ENCODE measurements around the gene BMP7.
"Not testable (repeated sequence)": the region's sequence is repeated elsewhere in the genome, so short reads cannot be mapped to it uniquely, and the experiment has no call there.

Gene BMP7

DNA sequence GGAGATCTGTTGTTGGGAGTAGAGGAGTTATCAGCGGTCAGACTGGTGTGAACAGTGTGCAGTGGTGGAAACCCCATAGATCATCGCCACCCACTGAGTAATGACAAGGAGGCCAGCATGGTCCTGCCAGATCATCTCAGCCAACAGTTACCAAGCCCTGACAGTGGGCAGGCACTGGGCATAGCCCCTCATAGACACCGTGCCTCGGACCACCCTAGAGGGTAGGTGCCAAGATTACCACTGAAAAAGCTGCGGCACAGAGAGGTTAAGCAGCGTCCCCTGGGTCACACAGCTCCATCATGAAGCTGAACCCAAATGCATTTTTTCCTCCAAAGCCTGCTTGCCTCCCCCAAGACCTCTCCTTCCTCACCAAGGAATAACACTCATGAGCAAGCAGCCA is 21.5 kb upstream of the BMP7 start:
- Histone ChIP-seq H3K9me3 (ENCODE audit: control insufficient read depth, low read length) (no peaks in the 10 kb centered on the region), H3K27ac (ENCODE audit: low read depth, low read length, severe bottlenecking) (no peak overlapping the region), H3K36me3 (ENCODE audit: control insufficient read depth, insufficient read depth, low read length) (no peaks in the 10 kb centered on the region), H3K4me3 (ENCODE audit: extremely low read depth, insufficient read depth, low read length, poor library complexity, severe bottlenecking) (no peak overlapping the region), H3K4me1 (ENCODE audit: control insufficient read depth, insufficient read depth, low read length, poor library complexity, severe bottlenecking) (peaks cover 9% of the 10 kb centered on the region)
- WGBS, 2 experiments (ENCODE audit: insufficient coverage in 2 of 2): 84 to 88% methylated on average over 5 to 6 of the region's 6 CpGs

DNA sequence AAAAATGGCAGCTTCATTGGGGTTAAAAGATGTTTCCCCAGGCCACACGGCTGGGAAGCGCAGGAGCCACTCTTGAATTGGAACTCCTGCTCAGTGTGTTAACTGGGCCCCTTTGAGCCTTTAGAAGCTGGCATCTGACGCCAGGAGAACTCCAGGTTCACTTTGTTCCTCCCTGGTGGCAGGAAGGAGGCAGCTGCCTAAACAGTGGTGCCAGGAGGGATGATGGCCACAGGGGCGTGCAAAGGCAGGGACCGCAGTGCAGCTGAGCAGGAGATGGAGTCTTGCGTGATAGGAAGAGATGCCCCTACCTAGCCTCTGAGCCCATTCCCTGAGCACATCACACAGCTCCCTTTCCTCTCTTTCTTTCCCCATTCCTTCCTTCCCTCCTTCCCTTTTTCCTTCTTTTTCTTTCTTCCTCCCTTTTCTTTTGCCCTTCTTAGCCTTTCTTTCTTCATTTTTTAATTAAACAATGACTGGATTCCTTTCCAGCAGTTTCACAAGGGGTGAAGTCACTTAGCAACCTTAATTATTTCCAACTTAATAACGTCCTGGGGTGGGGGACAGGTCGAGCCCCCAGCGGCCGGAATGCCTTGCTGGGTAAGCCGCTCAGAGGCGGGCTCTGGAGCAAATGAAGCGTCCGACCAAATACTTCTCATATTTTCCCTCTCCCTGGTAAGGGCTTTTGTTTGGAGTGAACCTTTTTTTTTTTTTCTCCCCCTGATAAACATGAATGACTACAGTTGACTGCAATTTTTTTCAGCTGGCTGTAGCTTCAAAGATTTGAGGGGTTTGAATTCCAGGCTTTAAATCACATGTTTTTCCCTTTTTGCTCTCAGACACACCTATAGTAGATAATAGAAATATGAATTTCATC is 20.8 kb upstream of the BMP7 start:
- H3K4me1 ChIP-seq (ENCODE audit: control insufficient read depth, insufficient read depth, low read length, poor library complexity, severe bottlenecking): peaks cover 9% of the 10 kb centered on the region
- no peak overlapping the region for H3K27ac ChIP-seq (ENCODE audit: low read depth, low read length, severe bottlenecking)
- H3K9me3 ChIP-seq (ENCODE audit: control insufficient read depth, low read length): no peaks in the 10 kb centered on the region
- H3K4me3 ChIP-seq (ENCODE audit: extremely low read depth, insufficient read depth, low read length, poor library complexity, severe bottlenecking): no peak overlapping the region
- 59 to 70% methylated on average over 7 to 12 of the region's 14 CpGs for WGBS, 2 experiments (ENCODE audit: insufficient coverage in 2 of 2)
- H3K36me3 ChIP-seq (ENCODE audit: control insufficient read depth, insufficient read depth, low read length): no peaks in the 10 kb centered on the region

DNA sequence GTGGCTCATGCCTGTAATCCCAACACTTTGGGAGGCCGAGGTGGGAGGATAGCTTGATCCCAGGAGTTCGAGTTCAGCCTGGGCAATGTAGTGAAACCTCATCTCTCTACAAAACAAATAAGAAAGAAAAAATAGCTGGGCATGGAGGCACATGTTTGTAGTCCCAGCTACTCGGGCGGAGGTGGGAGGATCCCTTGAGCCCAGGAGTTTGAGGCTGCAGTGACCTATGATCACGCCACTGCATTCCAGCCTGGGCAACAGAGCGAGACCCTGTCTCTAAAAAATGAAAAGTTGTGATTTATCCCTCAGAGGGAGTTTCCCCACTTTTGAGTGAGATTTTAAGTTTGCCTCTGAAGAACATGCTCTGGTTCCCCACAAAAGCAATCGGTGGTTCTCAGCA is 17.4 kb upstream of the BMP7 start:
- WGBS, 2 experiments (ENCODE audit: insufficient coverage in 2 of 2): 87 to 92% methylated on average over 4 to 6 of the region's 7 CpGs
- H3K4me3 ChIP-seq (ENCODE audit: extremely low read depth, insufficient read depth, low read length, poor library complexity, severe bottlenecking): no peak overlapping the region

DNA sequence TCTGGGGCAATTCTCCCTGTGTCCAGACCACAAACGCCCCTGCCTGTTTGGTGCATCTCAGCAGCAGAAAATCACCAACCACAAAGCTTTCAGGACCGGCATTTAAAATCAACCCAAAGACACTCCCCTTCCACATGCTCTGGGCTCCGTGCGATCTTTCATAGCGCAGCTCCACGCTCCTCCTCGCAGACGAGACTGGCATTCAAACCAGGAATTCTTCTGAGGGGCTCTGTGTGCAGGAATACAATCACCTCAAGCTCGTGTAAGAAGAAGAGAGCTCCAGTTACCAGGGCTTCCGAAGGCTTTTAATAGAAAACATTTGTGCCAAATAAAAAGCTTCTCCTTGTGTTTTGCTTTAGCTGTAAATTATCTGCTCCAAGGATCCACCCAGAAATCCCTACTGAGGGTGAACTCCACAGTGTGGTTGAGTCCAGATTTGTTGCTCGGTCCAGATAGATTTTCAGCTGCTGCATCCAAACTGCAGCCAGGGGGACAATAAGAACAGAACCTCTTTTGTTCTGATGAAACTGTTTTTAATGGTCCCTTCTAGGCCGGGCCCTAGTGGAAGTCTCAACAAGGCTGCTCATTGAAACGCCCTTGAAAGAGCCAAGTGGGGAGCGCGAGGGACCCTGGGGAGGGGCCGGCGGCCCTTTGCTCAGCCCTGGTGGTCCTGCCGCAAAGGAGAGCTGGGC is 16.4 kb upstream of the BMP7 start:
- peak overlapping the region; percentile 39 for H3K27ac ChIP-seq (ENCODE audit: low read depth, low read length, severe bottlenecking)
- H3K9me3 ChIP-seq (ENCODE audit: control insufficient read depth, low read length): no peaks in the 10 kb centered on the region
- no peaks in the 10 kb centered on the region for H3K36me3 ChIP-seq (ENCODE audit: control insufficient read depth, insufficient read depth, low read length)
- H3K4me3 ChIP-seq (ENCODE audit: extremely low read depth, insufficient read depth, low read length, poor library complexity, severe bottlenecking): no peak overlapping the region
- WGBS, 2 experiments (ENCODE audit: insufficient coverage in 2 of 2): 75 to 77% methylated on average over 12 to 16 of the region's 18 CpGs
- H3K4me1 ChIP-seq (ENCODE audit: control insufficient read depth, insufficient read depth, low read length, poor library complexity, severe bottlenecking): peaks cover 13% of the 10 kb centered on the region

More for the DNA sequence above, 17.4 kb upstream of the BMP7 start:
- Histone ChIP-seq H3K36me3 (ENCODE audit: control insufficient read depth, insufficient read depth, low read length) (no peaks in the 10 kb centered on the region), H3K27ac (ENCODE audit: low read depth, low read length, severe bottlenecking) (no peak overlapping the region), H3K9me3 (ENCODE audit: control insufficient read depth, low read length) (no peaks in the 10 kb centered on the region), H3K4me1 (ENCODE audit: control insufficient read depth, insufficient read depth, low read length, poor library complexity, severe bottlenecking) (peaks cover 9% of the 10 kb centered on the region)

DNA sequence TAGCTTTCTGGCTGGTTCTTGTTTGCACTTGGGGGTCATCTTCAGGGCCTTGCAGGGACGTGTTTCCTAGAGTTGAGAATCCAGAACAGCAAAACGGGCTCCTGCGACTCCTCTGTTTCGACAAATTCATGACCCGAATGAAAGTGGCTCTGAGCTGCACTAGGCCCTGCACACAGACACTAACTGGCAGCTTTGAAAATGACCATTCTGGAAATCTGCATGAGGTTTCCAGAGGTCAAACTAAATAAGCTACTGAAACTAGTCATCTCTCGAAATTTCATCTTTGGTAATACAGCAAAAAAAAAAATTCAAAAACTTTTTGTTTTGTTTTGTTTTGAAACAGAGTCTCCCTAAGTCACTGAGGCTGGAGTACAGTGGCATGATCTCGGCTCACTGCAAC is 15.5 kb upstream of the BMP7 start:
- Histone ChIP-seq H3K4me3 (ENCODE audit: extremely low read depth, insufficient read depth, low read length, poor library complexity, severe bottlenecking) (no peak overlapping the region), H3K9me3 (ENCODE audit: control insufficient read depth, low read length) (no peaks in the 10 kb centered on the region), H3K27ac (ENCODE audit: low read depth, low read length, severe bottlenecking) (no peak overlapping the region), H3K4me1 (ENCODE audit: control insufficient read depth, insufficient read depth, low read length, poor library complexity, severe bottlenecking) (peaks cover 10% of the 10 kb centered on the region), H3K36me3 (ENCODE audit: control insufficient read depth, insufficient read depth, low read length) (no peaks in the 10 kb centered on the region)
- WGBS, 2 experiments (ENCODE audit: insufficient coverage in 2 of 2): 84 to 93% methylated on average over 7 of the region's 7 CpGs

DNA sequence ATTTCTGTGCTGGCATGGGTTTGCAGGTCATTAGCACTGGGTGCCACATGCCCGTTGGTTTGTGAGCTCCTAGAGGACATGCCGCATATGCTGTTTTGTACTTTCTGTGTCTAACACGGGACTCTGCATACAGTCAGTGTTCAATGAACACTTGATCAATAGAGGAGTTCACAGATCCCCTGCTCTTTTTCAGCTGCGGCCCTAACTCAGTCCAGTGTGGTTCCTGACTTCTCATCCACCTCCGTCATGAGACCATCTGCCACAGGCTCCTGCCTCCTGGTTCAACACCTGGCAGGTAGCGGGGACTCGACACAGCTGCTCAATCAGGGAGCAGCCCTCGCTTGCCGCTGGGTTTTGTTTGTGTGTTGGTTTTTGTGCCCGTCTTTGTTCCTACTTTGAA is 13.8 kb upstream of the BMP7 start:
- peaks cover 10% of the 10 kb centered on the region for H3K4me1 ChIP-seq (ENCODE audit: control insufficient read depth, insufficient read depth, low read length, poor library complexity, severe bottlenecking)
- no peaks in the 10 kb centered on the region for H3K36me3 ChIP-seq (ENCODE audit: control insufficient read depth, insufficient read depth, low read length)
- no peak overlapping the region for H3K27ac ChIP-seq (ENCODE audit: low read depth, low read length, severe bottlenecking)
- no peaks in the 10 kb centered on the region for H3K9me3 ChIP-seq (ENCODE audit: control insufficient read depth, low read length)
- no peak overlapping the region for H3K4me3 ChIP-seq (ENCODE audit: extremely low read depth, insufficient read depth, low read length, poor library complexity, severe bottlenecking)
- 92 to 95% methylated on average over 4 to 9 of the region's 10 CpGs for WGBS, 2 experiments (ENCODE audit: insufficient coverage in 2 of 2)

DNA sequence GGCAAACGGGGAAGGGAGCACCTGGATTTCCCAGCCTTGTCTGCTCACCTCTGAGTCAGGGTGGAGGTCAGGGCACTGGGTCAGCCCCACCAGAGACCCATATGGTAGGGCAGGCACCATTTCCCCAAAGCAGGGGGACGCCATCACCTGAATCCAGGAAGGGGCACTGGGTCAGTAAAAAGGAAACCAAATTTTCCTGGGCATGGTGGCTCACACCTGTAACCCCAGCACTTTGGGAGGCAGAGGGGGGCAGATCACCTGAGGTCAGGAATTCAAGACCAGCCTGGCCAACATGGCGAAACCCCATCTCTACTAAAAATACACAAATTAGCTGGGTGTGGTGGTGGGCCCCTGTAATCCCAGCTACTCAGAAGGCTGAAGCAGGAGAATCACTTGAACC is 13.1 kb upstream of the BMP7 start:
- H3K4me1 ChIP-seq (ENCODE audit: control insufficient read depth, insufficient read depth, low read length, poor library complexity, severe bottlenecking); H3K9me3 ChIP-seq (ENCODE audit: control insufficient read depth, low read length); H3K27ac ChIP-seq (ENCODE audit: low read depth, low read length, severe bottlenecking); H3K36me3 ChIP-seq (ENCODE audit: control insufficient read depth, insufficient read depth, low read length); H3K4me3 ChIP-seq (ENCODE audit: extremely low read depth, insufficient read depth, low read length, poor library complexity, severe bottlenecking): not testable (repeated sequence)
- WGBS, 2 experiments (ENCODE audit: insufficient coverage in 2 of 2): 86 to 100% methylated on average over 1 to 2 of the region's 3 CpGs

DNA sequence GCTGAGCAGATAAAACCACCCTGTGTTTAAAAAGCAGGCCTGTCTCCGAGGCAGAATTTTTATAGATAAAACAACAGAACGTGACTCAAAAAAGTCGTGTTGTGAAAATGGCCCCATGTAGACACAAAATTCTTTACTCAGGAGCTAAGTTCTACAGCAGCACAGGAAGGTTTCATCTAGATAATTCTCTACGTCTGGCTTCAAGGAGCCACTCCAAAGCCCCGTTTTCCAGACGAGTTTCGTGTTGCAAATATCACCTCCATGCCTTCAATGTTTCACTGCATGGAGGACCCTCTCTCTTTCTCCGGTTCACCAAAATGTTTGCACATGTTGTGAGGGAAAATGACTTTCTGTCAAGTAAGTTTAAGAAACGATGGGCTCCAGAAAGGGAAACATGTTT is 12.0 kb upstream of the BMP7 start:
- Histone ChIP-seq H3K4me3 (ENCODE audit: extremely low read depth, insufficient read depth, low read length, poor library complexity, severe bottlenecking) (no peak overlapping the region), H3K27ac (ENCODE audit: low read depth, low read length, severe bottlenecking) (peak overlapping the region; percentile 18), H3K36me3 (ENCODE audit: control insufficient read depth, insufficient read depth, low read length) (no peaks in the 10 kb centered on the region), H3K9me3 (ENCODE audit: control insufficient read depth, low read length) (no peaks in the 10 kb centered on the region), H3K4me1 (ENCODE audit: control insufficient read depth, insufficient read depth, low read length, poor library complexity, severe bottlenecking) (peaks cover 10% of the 10 kb centered on the region)
- WGBS, 2 experiments (ENCODE audit: insufficient coverage in 2 of 2): 83 to 89% methylated on average over 7 of the region's 9 CpGs

DNA sequence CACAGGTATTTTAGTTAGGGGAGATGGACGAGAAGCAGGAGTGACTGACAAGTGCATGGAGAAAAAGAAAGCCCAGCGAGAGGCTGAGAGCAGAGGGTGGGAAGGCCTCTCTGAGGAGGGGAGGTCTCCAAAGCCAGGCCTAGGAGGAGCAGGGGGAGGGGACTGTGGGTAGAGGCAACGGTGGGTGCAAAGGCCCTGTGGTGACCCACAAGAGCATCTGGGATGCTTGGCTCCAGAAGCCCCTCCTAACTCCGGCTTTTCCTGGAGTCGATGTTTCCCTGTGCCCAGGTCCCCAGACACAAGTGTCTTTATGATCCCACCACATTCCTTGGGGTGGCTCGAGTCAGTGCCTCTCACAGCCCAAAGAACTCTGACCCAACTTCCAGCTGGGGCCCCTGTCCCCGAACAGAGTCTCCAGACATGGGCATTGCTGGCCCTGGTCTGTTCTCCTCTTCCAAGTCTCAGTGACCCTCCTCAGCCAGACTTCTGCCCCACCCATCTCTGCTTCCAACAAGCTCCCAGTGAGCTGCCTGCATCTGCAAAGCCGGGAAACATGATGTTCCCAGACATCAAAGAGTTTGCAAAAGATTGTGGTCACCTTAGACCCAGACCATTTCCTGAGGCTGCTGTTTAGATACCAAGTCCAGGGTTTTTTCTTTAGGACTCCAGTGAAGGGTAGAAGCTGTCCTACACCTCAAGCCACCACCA is 11.1 kb upstream of the BMP7 start:
- H3K4me1 ChIP-seq (ENCODE audit: control insufficient read depth, insufficient read depth, low read length, poor library complexity, severe bottlenecking): peaks cover 10% of the 10 kb centered on the region
- H3K36me3 ChIP-seq (ENCODE audit: control insufficient read depth, insufficient read depth, low read length): no peaks in the 10 kb centered on the region
- H3K27ac ChIP-seq (ENCODE audit: low read depth, low read length, severe bottlenecking): no peak overlapping the region
- H3K9me3 ChIP-seq (ENCODE audit: control insufficient read depth, low read length): no peaks in the 10 kb centered on the region
- H3K4me3 ChIP-seq (ENCODE audit: extremely low read depth, insufficient read depth, low read length, poor library complexity, severe bottlenecking): no peak overlapping the region
- WGBS, 2 experiments (ENCODE audit: insufficient coverage in 2 of 2): 89 to 91% methylated on average over 7 of the region's 8 CpGs

DNA sequence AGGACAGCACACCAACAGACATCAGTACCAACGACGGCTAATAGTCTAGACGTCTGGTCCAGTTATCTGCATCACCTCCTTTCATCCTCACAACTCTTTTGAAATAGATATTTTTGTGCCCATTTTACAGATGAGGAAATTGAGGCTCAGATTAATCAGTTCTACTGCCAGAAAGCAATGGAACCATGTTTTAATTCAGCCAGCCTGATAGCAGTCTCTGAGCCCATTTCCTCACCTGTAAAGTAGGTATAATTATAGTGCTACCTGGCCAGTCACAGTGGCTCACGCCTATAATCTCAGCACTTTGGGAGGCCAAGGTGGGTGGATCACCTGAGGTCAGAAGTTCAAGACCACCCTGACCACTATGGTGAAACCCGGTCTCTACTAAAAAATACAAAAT is 9.8 kb upstream of the BMP7 start:
- H3K36me3 ChIP-seq (ENCODE audit: control insufficient read depth, insufficient read depth, low read length): no peaks in the 10 kb centered on the region
- WGBS, 2 experiments (ENCODE audit: insufficient coverage in 2 of 2): 80 to 82% methylated on average over 1 to 2 of the region's 5 CpGs
- peaks cover 10% of the 10 kb centered on the region for H3K4me1 ChIP-seq (ENCODE audit: control insufficient read depth, insufficient read depth, low read length, poor library complexity, severe bottlenecking)
- no peak overlapping the region for H3K27ac ChIP-seq (ENCODE audit: low read depth, low read length, severe bottlenecking)
- no peak overlapping the region for H3K4me3 ChIP-seq (ENCODE audit: extremely low read depth, insufficient read depth, low read length, poor library complexity, severe bottlenecking)
- no peaks in the 10 kb centered on the region for H3K9me3 ChIP-seq (ENCODE audit: control insufficient read depth, low read length)
